Esophagus muscularis mucosa (tissue), 4 donors: ENCODE data around the gene NTRK1. TPM values are rescaled to one million over a fixed set of nuclear protein-coding genes. Genes with fewer than 3 reads are reported as not detected.
"Not testable (repeated sequence)": the region's sequence is repeated elsewhere in the genome, so short reads cannot be mapped to it uniquely, and the experiment has no call there.

Source experiments
- DNase-seq: peaks from one replicate; pipeline ENCODE4 v3.0.0-alpha.2; 2017; ENCODE audit errors: extremely low spot score
- H3K27ac ChIP-seq, 4 donors: fragments of 200-600 bp; sonication (generic); replicated peaks in 1 of 4; 1 replicate in 3 of 4; 2 replicates in 1 of 4; pipeline ENCODE4 v1.5.1; 2016 to 2019; ENCODE audit warnings: mild to moderate bottlenecking in 1 of 4
- H3K27me3 ChIP-seq, 4 donors: fragments of 200-600 bp; sonication (generic); one replicate each; pipeline versions ENCODE4 v1.5.1 to v1.6.0; 2016 to 2019
- H3K36me3 ChIP-seq, 4 donors: fragments of 200-600 bp; sonication (generic); one replicate each; pipeline ENCODE4 v1.5.1; 2016 to 2019
- H3K4me1 ChIP-seq, 4 donors: fragments of 200-600 bp; sonication (generic); one replicate each; pipeline ENCODE4 v1.5.1; 2016 to 2019
- H3K4me3 ChIP-seq, 4 donors: fragments of 200-600 bp; sonication (generic); 1 replicate in 2 of 4; 2 replicates in 2 of 4; pipeline ENCODE4 v1.5.1; 2016 to 2019; ENCODE audit warnings: mild to moderate bottlenecking in 4 of 4, moderate library complexity in 1 of 4
- H3K9me3 ChIP-seq, 4 donors: fragments of 200-600 bp; sonication (generic); 1 replicate in 3 of 4; 2 replicates in 1 of 4; pipeline ENCODE4 v1.5.1; 2016 to 2019
- EP300 ChIP-seq: sonication (generic); formaldehyde crosslinking; IDR thresholded peaks from one replicate; pipeline ENCODE4 v1.6.1; 2017; ENCODE audit warnings: antibody characterized with exemption
- POLR2A ChIP-seq: fragments of 450-650 bp; IDR thresholded peaks from one replicate; pipeline ENCODE4 v1.6.1; 2017; ENCODE audit warnings: antibody characterized with exemption, moderate library complexity, mild to moderate bottlenecking, low read depth
- POLR2AphosphoS5 ChIP-seq, 2 donors: sonication (generic); formaldehyde crosslinking; IDR thresholded peaks; one replicate each; pipeline ENCODE4 v1.6.1; 2017; ENCODE audit warnings: antibody characterized with exemption in 2 of 2
- WGBS: methylation state at CpG from one replicate; pipeline ENCODE4 v1.1.5; 2018; 5-methylcytosine and 5-hydroxymethylcytosine counted together
- intact Hi-C: fragments of 100-400 bp; cut with DNase I; formaldehyde crosslinking; loops from one replicate; pipeline ENCODE4 v1.15.1; 2023
- total RNA-seq, 4 donors: library from RNA; depleted of rRNA; stranded (reverse); fragments of >200 nt; gene quantifications; one replicate each; pipeline versions ENCODE4 v1.1.0 to v1.2.1, GENCODE V29; 2016
- TF ChIP-seq, protein P1 (sequence below), 3 experiments: fragments of 200-600 bp in 2 of 3; fragments of 450-650 bp in 1 of 3; sonication (generic) in 2 of 3; IDR thresholded peaks; one replicate each; pipeline ENCODE4 v1.5.1; 2017 to 2019; ENCODE audit warnings: antibody characterized with exemption in 3 of 3, mild to moderate bottlenecking in 2 of 3, moderate library complexity in 1 of 3

NTRK1 gene
- total RNA-seq, 4 donors from 2014 or later = 0.58 to 2.5 (median 1.8) TPM

DNA sequence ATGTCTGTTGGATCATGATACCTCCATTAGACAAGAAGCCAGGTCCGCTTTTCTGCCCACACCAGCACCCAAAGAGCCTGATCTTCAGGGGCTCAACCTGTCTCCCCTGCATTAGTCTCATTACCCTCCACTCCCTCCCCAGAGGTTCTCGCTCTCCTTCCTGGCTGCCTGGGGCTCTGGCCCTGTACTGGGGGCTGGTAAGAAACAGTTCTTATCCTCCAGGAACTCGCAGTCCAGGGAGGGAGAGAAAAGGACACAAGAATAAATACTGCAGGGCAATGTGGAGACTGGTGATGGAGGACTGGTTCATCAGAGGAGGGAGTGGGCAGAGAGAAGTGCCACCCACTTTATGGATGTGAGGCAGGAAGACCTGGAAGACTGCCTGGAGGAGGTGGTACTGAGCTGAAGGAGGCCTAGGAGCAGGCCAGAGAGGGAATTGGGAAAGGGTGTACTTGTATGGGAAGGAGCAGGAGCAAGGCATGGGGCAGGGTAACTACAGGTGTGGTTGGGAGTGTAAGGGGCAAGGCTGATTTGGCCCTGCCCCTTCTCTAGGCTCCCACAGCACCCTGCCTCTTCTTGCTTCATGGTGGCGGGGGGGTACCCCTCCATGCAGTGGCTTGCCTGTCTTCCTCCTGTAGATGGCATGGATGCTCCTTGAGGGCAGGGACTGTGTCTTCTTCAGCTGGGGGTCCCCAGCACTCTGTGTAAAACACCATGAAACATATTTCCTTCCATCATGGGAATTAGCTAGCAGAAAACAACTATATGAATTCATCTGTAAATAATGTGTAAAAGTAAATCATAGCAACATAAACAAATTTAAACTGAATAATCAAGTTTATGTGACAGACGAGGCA lies 64.7 kb downstream of the NTRK1 start:
- DNase-seq = no peak
- H3K27ac ChIP-seq = no peak overlapping the region
- no peaks in the 10 kb centered on the region for H3K36me3 ChIP-seq
- H3K27me3 ChIP-seq = peaks cover 10 to 90% (median 57%) of the 10 kb centered on the region in 4 donors
- no peaks in the 10 kb centered on the region for H3K9me3 ChIP-seq
- no peak for TF ChIP-seq POLR2A
- no peak for TF ChIP-seq POLR2AphosphoS5 (IDR thresholded peaks at IDR 0.05)
- TF ChIP-seq EP300 = no peak
- TF ChIP-seq, protein P1, sequence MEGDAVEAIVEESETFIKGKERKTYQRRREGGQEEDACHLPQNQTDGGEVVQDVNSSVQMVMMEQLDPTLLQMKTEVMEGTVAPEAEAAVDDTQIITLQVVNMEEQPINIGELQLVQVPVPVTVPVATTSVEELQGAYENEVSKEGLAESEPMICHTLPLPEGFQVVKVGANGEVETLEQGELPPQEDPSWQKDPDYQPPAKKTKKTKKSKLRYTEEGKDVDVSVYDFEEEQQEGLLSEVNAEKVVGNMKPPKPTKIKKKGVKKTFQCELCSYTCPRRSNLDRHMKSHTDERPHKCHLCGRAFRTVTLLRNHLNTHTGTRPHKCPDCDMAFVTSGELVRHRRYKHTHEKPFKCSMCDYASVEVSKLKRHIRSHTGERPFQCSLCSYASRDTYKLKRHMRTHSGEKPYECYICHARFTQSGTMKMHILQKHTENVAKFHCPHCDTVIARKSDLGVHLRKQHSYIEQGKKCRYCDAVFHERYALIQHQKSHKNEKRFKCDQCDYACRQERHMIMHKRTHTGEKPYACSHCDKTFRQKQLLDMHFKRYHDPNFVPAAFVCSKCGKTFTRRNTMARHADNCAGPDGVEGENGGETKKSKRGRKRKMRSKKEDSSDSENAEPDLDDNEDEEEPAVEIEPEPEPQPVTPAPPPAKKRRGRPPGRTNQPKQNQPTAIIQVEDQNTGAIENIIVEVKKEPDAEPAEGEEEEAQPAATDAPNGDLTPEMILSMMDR (IDR thresholded peaks at IDR 0.05) = no peak
- peaks cover 24 to 39% (median 33%) of the 10 kb centered on the region in 4 donors for H3K4me1 ChIP-seq
- intact Hi-C loops = no loop called here
- H3K4me3 ChIP-seq = no peak overlapping the region
- WGBS = 92% methylated on average over 5 of the region's 5 CpGs

GRCh38 chr1:156926175-156926574 lies 65.5 kb downstream of the NTRK1 start:
- Histone ChIP-seq H3K27me3 (peaks cover 4 to 82% (median 51%) of the 10 kb centered on the region in 4 donors), H3K9me3 (no peaks in the 10 kb centered on the region), H3K27ac (no peak overlapping the region), H3K4me3 (no peak overlapping the region), H3K36me3 (no peaks in the 10 kb centered on the region), H3K4me1 (peaks cover 18 to 39% (median 31%) of the 10 kb centered on the region in 4 donors)
- DNase-seq = no peak
- intact Hi-C loops = no loop called here
- 57% methylated on average over 3 of the region's 3 CpGs for WGBS
- TF ChIP-seq POLR2A = no peak

GRCh38 chr1:156926695-156927094 lies 66.0 kb downstream of the NTRK1 start:
- Histone ChIP-seq H3K27me3 (peaks cover 4 to 77% (median 50%) of the 10 kb centered on the region in 4 donors), H3K4me1 (peaks cover 18 to 44% (median 36%) of the 10 kb centered on the region in 4 donors)
- DNase-seq, intact Hi-C loops, H3K36me3 ChIP-seq, H3K27ac ChIP-seq, H3K9me3 ChIP-seq, H3K4me3 ChIP-seq: not testable (repeated sequence)
- 100% methylated on average over 4 of the region's 6 CpGs for WGBS

GRCh38 chr1:156927215-156928042 lies 66.8 kb downstream of the NTRK1 start:
- intact Hi-C loops = no loop called here
- Histone ChIP-seq H3K36me3 (no peaks in the 10 kb centered on the region), H3K4me3 (peak overlapping the region; percentile 34 to 53 (median 39)), H3K4me1 (peaks cover 18 to 49% (median 41%) of the 10 kb centered on the region in 4 donors), H3K9me3 (no peaks in the 10 kb centered on the region), H3K27me3 (peaks cover 4 to 69% (median 44%) of the 10 kb centered on the region in 4 donors), H3K27ac (no peak overlapping the region)
- no peak for DNase-seq
- no peak for TF ChIP-seq EP300
- TF ChIP-seq, protein P1 (IDR thresholded peaks at IDR 0.05) = peak; percentile 49 to 56 (median 50)
- 10% methylated on average over 30 of the region's 64 CpGs for WGBS

- WGBS = 3% methylated on average over 4 of the region's 4 CpGs
- Histone ChIP-seq H3K36me3 (no peaks in the 10 kb centered on the region), H3K27me3 (peaks cover 4 to 63% (median 38%) of the 10 kb centered on the region in 4 donors), H3K4me3 (peak overlapping the region; percentile 34 to 53 (median 39)), H3K9me3 (no peaks in the 10 kb centered on the region), H3K27ac (no peak overlapping the region), H3K4me1 (peaks cover 18 to 45% (median 38%) of the 10 kb centered on the region in 4 donors)
- TF ChIP-seq, protein P1 (IDR thresholded peaks at IDR 0.05) = no peak
- TF ChIP-seq EP300 (no peak), POLR2A (no peak), POLR2AphosphoS5 (IDR thresholded peaks at IDR 0.05) (no peak)
- DNase-seq = no peak
- intact Hi-C loops = no loop called here
Observed at GRCh38 chr1:156928043-156928602, 67.5 kb downstream of the NTRK1 start.
